GM23248 (cell line): Measurements from ENCODE around the gene LZTFL1. TPM values are rescaled to one million over a fixed set of nuclear protein-coding genes. Genes with fewer than 3 reads are reported as not detected.

ENCODE experiments used
- DNase-seq: peaks from one replicate; pipeline ENCODE4 v3.0.0-alpha.2; 2015
- H2AFZ ChIP-seq: fragments of 200-600 bp; sonication (generic); 2 replicates; pipeline ENCODE4 v1.6.1; 2016; ENCODE audit warnings: antibody characterized with exemption
- H3F3A ChIP-seq: fragments of 200-600 bp; sonication (generic); 2 replicates; pipeline ENCODE4 v1.6.1; 2016; ENCODE audit warnings: mild to moderate bottlenecking, antibody characterized with exemption, mixed run types; ENCODE audit not compliant: insufficient read depth
- H3K27ac ChIP-seq: fragments of 200-600 bp; sonication (generic); 2 replicates; pipeline ENCODE4 v1.5.1; 2016; ENCODE audit warnings: mild to moderate bottlenecking
- H3K27me3 ChIP-seq: fragments of 200-600 bp; sonication (generic); replicated peaks from 2 replicates; pipeline ENCODE4 v1.6.1; 2016; ENCODE audit warnings: mild to moderate bottlenecking; ENCODE audit not compliant: insufficient read depth
- H3K36me3 ChIP-seq: fragments of 200-600 bp; sonication (generic); 2 replicates; pipeline ENCODE4 v1.6.1; 2016; ENCODE audit warnings: low read depth, mild to moderate bottlenecking
- H3K4me1 ChIP-seq: fragments of 200-600 bp; sonication (generic); 2 replicates; pipeline ENCODE4 v1.6.1; 2016; ENCODE audit warnings: mild to moderate bottlenecking; ENCODE audit not compliant: insufficient read depth
- H3K4me2 ChIP-seq: fragments of 200-600 bp; sonication (generic); one replicate; pipeline ENCODE4 v1.6.1; 2016; ENCODE audit warnings: mild to moderate bottlenecking; ENCODE audit not compliant: unreplicated experiment
- H3K4me3 ChIP-seq: fragments of 200-600 bp; sonication (generic); 2 replicates; pipeline ENCODE4 v1.5.1; 2016; ENCODE audit warnings: mild to moderate bottlenecking
- H3K79me2 ChIP-seq: fragments of 200-600 bp; sonication (generic); 2 replicates; pipeline ENCODE4 v1.6.1; 2016; ENCODE audit warnings: mild to moderate bottlenecking; ENCODE audit not compliant: insufficient read depth
- H3K9ac ChIP-seq: fragments of 200-600 bp; sonication (generic); 2 replicates; pipeline ENCODE4 v1.6.1; 2016; ENCODE audit warnings: mild to moderate bottlenecking
- H3K9me2 ChIP-seq: fragments of 200-600 bp; sonication (generic); 2 replicates; pipeline ENCODE4 v1.6.1; 2016; ENCODE audit warnings: mixed run types, mild to moderate bottlenecking, moderate library complexity; ENCODE audit not compliant: insufficient read depth
- H3K9me3 ChIP-seq: fragments of 200-600 bp; sonication (generic); one replicate; pipeline ENCODE4 v1.6.1; 2017; ENCODE audit warnings: low read depth
- H4K20me1 ChIP-seq: fragments of 200-600 bp; sonication (generic); 2 replicates; pipeline ENCODE4 v1.6.0; 2016; ENCODE audit not compliant: insufficient read depth
- EZH2 ChIP-seq: fragments of 200-600 bp; sonication (generic); IDR thresholded peaks from 2 replicates; pipeline ENCODE4 v1.6.1; 2018; ENCODE audit warnings: antibody characterized with exemption, mild to moderate bottlenecking; ENCODE audit not compliant: insufficient read depth, poor library complexity, severe bottlenecking
- EZH2phosphoT487 ChIP-seq: fragments of 200-600 bp; sonication (generic); IDR thresholded peaks from 2 replicates; pipeline ENCODE4 v1.6.1; 2018; ENCODE audit warnings: antibody characterized with exemption, moderate library complexity, mild to moderate bottlenecking, low read depth; ENCODE audit not compliant: insufficient read depth
- WGBS, 2 experiments: methylation state at CpG; one replicate each; pipeline ENCODE4 v1.1.6; 2015 to 2017; ENCODE audit warnings: low lambda C conversion rate in 2 of 2, low coverage in 1 of 2; ENCODE audit errors: missing lambda C conversion rate in 2 of 2; 5-methylcytosine and 5-hydroxymethylcytosine counted together
- in situ Hi-C: fragments of 300-500 bp; cut with MboI; formaldehyde crosslinking; loops from 2 replicates; pipeline ENCODE4 v1.15.0; 2020
- polyA plus RNA-seq: library from polyadenylated mRNA; unstranded; fragments of >200 nt; fragmentation: Nextera tagmentation; extraction: Ambion mirVana; gene quantifications from 2 replicates; pipeline ENCODE4 v1.2.1, GENCODE V29; 2016
- total RNA-seq: library from RNA; depleted of rRNA; stranded (reverse); fragments of >200 nt; shearing (Covaris generic); gene quantifications from 2 replicates; pipeline ENCODE4 v1.2.3, GENCODE V29; 2014

Gene LZTFL1
- total and polyA plus RNA-seq, 2 experiments from 2014 or later = 15.1 to 18.3 TPM

GRCh38 chr3:45868213-45868612 lies 26.3 kb upstream of the LZTFL1 start:
- Histone ChIP-seq H4K20me1 (no peaks in the 10 kb centered on the region), H3K4me1 (no peaks in the 10 kb centered on the region), H3K27ac (no peak overlapping the region), H3K27me3 (peaks cover 38% of the 10 kb centered on the region), H3K79me2 (no peaks in the 10 kb centered on the region), H3K4me2 (no peak overlapping the region), H3K9ac (no peak overlapping the region), H3K9me3 (no peaks in the 10 kb centered on the region), H3K9me2 (no peaks in the 10 kb centered on the region), H2AFZ (no peak overlapping the region), H3F3A (no peaks in the 10 kb centered on the region), H3K4me3 (no peak overlapping the region), H3K36me3 (no peaks in the 10 kb centered on the region)
- no peak for TF ChIP-seq EZH2phosphoT487
- TF ChIP-seq EZH2 = no peak
- in situ Hi-C loops = no loop called here
- WGBS, 2 experiments = 15 to 23% methylated on average over 2 of the region's 2 CpGs
- no peak for DNase-seq

DNA sequence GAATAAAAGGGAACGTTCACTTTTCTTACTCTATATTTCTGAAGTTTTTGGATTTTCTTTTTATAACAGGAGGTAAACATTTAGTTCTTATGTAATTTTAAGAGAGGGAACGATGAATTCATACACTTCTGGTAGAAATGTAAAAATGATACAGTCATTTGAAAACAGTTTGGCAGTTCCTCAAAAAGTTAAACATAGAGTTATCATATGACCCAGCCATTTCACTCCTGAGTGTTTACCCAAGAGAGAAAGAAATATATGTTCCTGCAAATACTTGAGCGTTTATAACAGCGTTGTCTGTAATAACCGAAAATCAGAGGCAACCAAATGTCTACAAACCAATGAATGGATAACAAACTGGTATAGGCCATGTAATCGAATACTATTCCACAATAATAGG lies 23.6 kb upstream of the LZTFL1 start:
- H3K4me1 ChIP-seq = no peaks in the 10 kb centered on the region

DNA sequence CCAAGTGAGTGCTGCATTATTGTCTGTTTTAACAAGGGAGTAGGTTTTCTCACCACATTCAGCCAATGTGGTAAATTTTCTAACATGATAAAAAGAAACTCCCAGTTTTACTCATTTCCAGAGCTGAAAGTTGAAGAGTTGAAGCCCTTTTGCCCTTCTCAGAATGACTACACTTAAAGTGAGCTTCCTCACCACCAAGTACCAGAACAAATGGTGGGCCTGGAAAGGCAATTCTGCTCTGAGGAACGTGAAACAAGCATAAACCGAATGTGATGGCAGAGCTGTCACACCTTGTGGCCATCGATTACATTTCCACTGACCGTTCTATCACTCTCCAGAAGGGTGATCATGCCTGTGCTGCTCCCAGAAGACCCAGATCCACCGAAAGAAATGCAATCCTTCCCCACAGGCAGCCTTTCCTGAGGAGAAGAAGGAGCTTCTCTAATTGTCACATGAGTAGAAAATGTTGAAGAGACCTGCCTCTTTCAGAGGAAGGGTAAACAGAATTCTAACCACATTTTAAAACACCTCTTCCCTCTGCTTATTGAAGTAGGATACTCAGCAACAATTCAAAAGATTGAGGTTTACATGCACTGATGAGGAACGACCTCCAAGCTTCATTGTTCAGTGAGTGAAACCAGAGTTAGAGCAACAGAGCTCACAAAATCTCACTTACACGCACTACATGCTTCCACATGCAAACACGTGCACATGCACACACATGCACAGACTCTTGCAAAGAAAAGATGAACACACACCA lies 23.0 kb upstream of the LZTFL1 start:
- H3K27me3 ChIP-seq = peaks cover 34% of the 10 kb centered on the region
- no peak overlapping the region for H3K4me3 ChIP-seq
- H3K4me1 ChIP-seq = no peaks in the 10 kb centered on the region
- H3K9me3 ChIP-seq = no peaks in the 10 kb centered on the region
- in situ Hi-C loops = no loop called here
- H3K4me2 ChIP-seq = no peak overlapping the region
- no peak for DNase-seq
- H2AFZ ChIP-seq = no peak overlapping the region
- H3K9me2 ChIP-seq = no peaks in the 10 kb centered on the region
- WGBS, 2 experiments = 32 to 33% methylated on average over 8 of the region's 8 CpGs
- H3K36me3 ChIP-seq = no peaks in the 10 kb centered on the region
- no peaks in the 10 kb centered on the region for H3K79me2 ChIP-seq
- H3F3A ChIP-seq = no peaks in the 10 kb centered on the region
- H4K20me1 ChIP-seq = no peaks in the 10 kb centered on the region
- TF ChIP-seq EZH2 (no peak), EZH2phosphoT487 (no peak)
- H3K27ac ChIP-seq = no peak overlapping the region
- H3K9ac ChIP-seq = no peak overlapping the region

More for the DNA sequence above, 23.6 kb upstream of the LZTFL1 start:
- DNase-seq = no peak
- no peak overlapping the region for H3K4me3 ChIP-seq
- WGBS, 2 experiments = 72 to 73% methylated on average over 6 of the region's 6 CpGs
- H3K27me3 ChIP-seq = peaks cover 33% of the 10 kb centered on the region; the same call in 1 of the 2 replicates
- no peaks in the 10 kb centered on the region for H3K79me2 ChIP-seq
- H3K36me3 ChIP-seq = no peaks in the 10 kb centered on the region
- no peaks in the 10 kb centered on the region for H3K9me2 ChIP-seq
- in situ Hi-C loops = no loop called here
- TF ChIP-seq EZH2phosphoT487 = no peak
- TF ChIP-seq EZH2 = no peak
- no peak overlapping the region for H3K4me2 ChIP-seq
- no peak overlapping the region for H3K9ac ChIP-seq
- H4K20me1 ChIP-seq = no peaks in the 10 kb centered on the region
- H3K27ac ChIP-seq = no peak overlapping the region
- no peak overlapping the region for H2AFZ ChIP-seq
- H3F3A ChIP-seq = no peaks in the 10 kb centered on the region
- H3K9me3 ChIP-seq = no peaks in the 10 kb centered on the region

GRCh38 chr3:45861043-45861719 lies 19.3 kb upstream of the LZTFL1 start:
- Histone ChIP-seq H3K9me3 (no peaks in the 10 kb centered on the region), H4K20me1 (no peaks in the 10 kb centered on the region), H3K27ac (no peak overlapping the region), H3K4me3 (no peak overlapping the region), H3K4me1 (no peaks in the 10 kb centered on the region), H3K4me2 (no peak overlapping the region), H3K36me3 (no peaks in the 10 kb centered on the region), H2AFZ (no peak overlapping the region), H3F3A (no peaks in the 10 kb centered on the region), H3K27me3 (peaks cover 27% of the 10 kb centered on the region), H3K9ac (no peak overlapping the region), H3K9me2 (no peaks in the 10 kb centered on the region), H3K79me2 (no peaks in the 10 kb centered on the region)
- TF ChIP-seq EZH2 = no peak
- no peak for TF ChIP-seq EZH2phosphoT487
- DNase-seq = no peak
- 39 to 49% methylated on average over 6 to 7 of the region's 7 CpGs for WGBS, 2 experiments
- in situ Hi-C loops = no loop called here
